KMS-11 (cell line): ENCODE results near the gene PPP2R5B.

Experiments used
- H2AFZ ChIP-seq: fragments of 200-600 bp; sonication (generic); 2 replicates; pipeline ENCODE4 v1.6.1; 2016; ENCODE audit warnings: antibody characterized with exemption, mixed run types, low read depth
- H3K27ac ChIP-seq: fragments of 200-600 bp; sonication (generic); 2 replicates; pipeline ENCODE4 v1.6.1; 2016; ENCODE audit warnings: mild to moderate bottlenecking, mixed run types
- H3K27me3 ChIP-seq: fragments of 200-600 bp; sonication (generic); 2 replicates; pipeline ENCODE4 v1.6.1; 2017; ENCODE audit warnings: mild to moderate bottlenecking, low read depth, mixed run types, moderate library complexity; ENCODE audit not compliant: insufficient read depth
- H3K36me3 ChIP-seq: fragments of 200-600 bp; sonication (generic); 2 replicates; pipeline ENCODE4 v1.6.1; 2017; ENCODE audit warnings: mild to moderate bottlenecking, mixed run types; ENCODE audit not compliant: insufficient read depth
- H3K4me1 ChIP-seq: fragments of 200-600 bp; sonication (generic); 2 replicates; pipeline ENCODE4 v1.6.1; 2016; ENCODE audit warnings: mild to moderate bottlenecking, low read depth, mixed run types; ENCODE audit not compliant: poor library complexity, severe bottlenecking
- H3K4me2 ChIP-seq: fragments of 200-600 bp; sonication (generic); 2 replicates; pipeline ENCODE4 v1.7.0; 2016; ENCODE audit warnings: mild to moderate bottlenecking, mixed run types
- H3K4me3 ChIP-seq: fragments of 200-600 bp; sonication (generic); IDR thresholded peaks from 2 replicates; pipeline ENCODE4 v1.6.1; 2017; ENCODE audit warnings: low read depth, low read length, mixed read lengths; ENCODE audit not compliant: insufficient read depth
- H3K79me2 ChIP-seq: fragments of 200-600 bp; sonication (generic); 2 replicates; pipeline ENCODE4 v1.6.1; 2016; ENCODE audit warnings: low read depth, mixed run types; ENCODE audit not compliant: insufficient read depth
- H3K9ac ChIP-seq: fragments of 200-600 bp; sonication (generic); 2 replicates; pipeline ENCODE4 v1.6.1; 2016; ENCODE audit warnings: mild to moderate bottlenecking, mixed run types
- H4K20me1 ChIP-seq: fragments of 200-600 bp; sonication (generic); 2 replicates; pipeline ENCODE4 v1.6.1; 2016; ENCODE audit warnings: mild to moderate bottlenecking, mixed run types; ENCODE audit not compliant: insufficient read depth
- CTCF ChIP-seq: fragments of 200-600 bp; sonication (generic); conservative IDR thresholded peaks from 2 replicates; pipeline ENCODE4 v1.6.1; 2017; ENCODE audit warnings: low read depth, mild to moderate bottlenecking, antibody characterized with exemption, low read length, moderate library complexity, mixed read lengths

Gene PPP2R5B

GRCh38 chr11:64954201-64954600 lies 29.7 kb downstream of the PPP2R5B start:
- Histone ChIP-seq H3K36me3 (no peaks in the 10 kb centered on the region), H3K4me2 (no peak overlapping the region), H3K4me3 (no peak overlapping the region), H3K27me3 (peaks cover 3% of the 10 kb centered on the region; the same call in 1 of the 2 replicates), H3K27ac (no peak overlapping the region), H2AFZ (no peak overlapping the region), H3K4me1 (no peaks in the 10 kb centered on the region), H4K20me1 (no peaks in the 10 kb centered on the region), H3K9ac (no peak overlapping the region), H3K79me2 (no peaks in the 10 kb centered on the region)
- no peak for TF ChIP-seq CTCF

- H2AFZ ChIP-seq, result no peak overlapping the region
- H3K36me3 ChIP-seq, result no peaks in the 10 kb centered on the region
- H3K4me2 ChIP-seq, result no peak overlapping the region
- no peaks in the 10 kb centered on the region for H4K20me1 ChIP-seq
- TF ChIP-seq CTCF, result no peak
- no peaks in the 10 kb centered on the region; the same call in 1 of the 2 replicates for H3K27me3 ChIP-seq
- H3K4me1 ChIP-seq, result no peaks in the 10 kb centered on the region
- no peak overlapping the region for H3K27ac ChIP-seq
- no peak overlapping the region for H3K4me3 ChIP-seq
- no peaks in the 10 kb centered on the region for H3K79me2 ChIP-seq
- no peak overlapping the region for H3K9ac ChIP-seq
Measured at GRCh38 chr11:64959498-64959897, 35.0 kb downstream of the PPP2R5B start.

GRCh38 chr11:64960719-64961118 lies 36.2 kb downstream of the PPP2R5B start:
- no peak overlapping the region for H3K4me2 ChIP-seq
- no peaks in the 10 kb centered on the region for H4K20me1 ChIP-seq
- no peak overlapping the region for H3K9ac ChIP-seq
- no peaks in the 10 kb centered on the region for H3K4me1 ChIP-seq
- H3K27me3 ChIP-seq, result no peaks in the 10 kb centered on the region
- no peak overlapping the region for H2AFZ ChIP-seq
- H3K36me3 ChIP-seq, result no peaks in the 10 kb centered on the region
- H3K79me2 ChIP-seq, result no peaks in the 10 kb centered on the region
- no peak overlapping the region for H3K4me3 ChIP-seq
- H3K27ac ChIP-seq, result no peak overlapping the region
- no peak for TF ChIP-seq CTCF

- Histone ChIP-seq H4K20me1 (no peaks in the 10 kb centered on the region), H3K79me2 (no peaks in the 10 kb centered on the region), H2AFZ (no peak overlapping the region), H3K4me3 (no peak overlapping the region), H3K27ac (no peak overlapping the region), H3K4me2 (no peak overlapping the region), H3K4me1 (no peaks in the 10 kb centered on the region), H3K9ac (no peak overlapping the region), H3K36me3 (no peaks in the 10 kb centered on the region), H3K27me3 (no peaks in the 10 kb centered on the region)
- TF ChIP-seq CTCF, result no peak
Measured at GRCh38 chr11:64963072-64963631, 38.7 kb downstream of the PPP2R5B start.
